ENCODE measurements around the gene HSPA14.
"Not testable (repeated sequence)": the region's sequence is repeated elsewhere in the genome, so short reads cannot be mapped to it uniquely, and the experiment has no call there.

Gene HSPA14

GRCh38 chr10:14837757-14838581 is at the start of gene HSPA14, which contains the start of the genes CDNF and MSANTD7:
Gene HSPA14 (plus strand): TSS chr10:14838306. CDS start chr10:14838403, 97 bp downstream.
Gene CDNF (minus strand): TSS chr10:14838037. CDS start chr10:14837946, 91 bp downstream.
Gene MSANTD7 (plus strand): TSS chr10:14838306. CDS start chr10:14842285, 3,979 bp downstream.
- peak; percentile 96 for DNase-seq (ENCODE audit: low read depth, low spot score)

GRCh38 chr10:14798636-14799035 is 39.5 kb upstream of the HSPA14 start:
- DNase-seq (ENCODE audit: low read depth, low spot score): no peak

GRCh38 chr10:14800397-14800796 is 37.7 kb upstream of the HSPA14 start:
- DNase-seq (ENCODE audit: low read depth, low spot score): no peak

DNA sequence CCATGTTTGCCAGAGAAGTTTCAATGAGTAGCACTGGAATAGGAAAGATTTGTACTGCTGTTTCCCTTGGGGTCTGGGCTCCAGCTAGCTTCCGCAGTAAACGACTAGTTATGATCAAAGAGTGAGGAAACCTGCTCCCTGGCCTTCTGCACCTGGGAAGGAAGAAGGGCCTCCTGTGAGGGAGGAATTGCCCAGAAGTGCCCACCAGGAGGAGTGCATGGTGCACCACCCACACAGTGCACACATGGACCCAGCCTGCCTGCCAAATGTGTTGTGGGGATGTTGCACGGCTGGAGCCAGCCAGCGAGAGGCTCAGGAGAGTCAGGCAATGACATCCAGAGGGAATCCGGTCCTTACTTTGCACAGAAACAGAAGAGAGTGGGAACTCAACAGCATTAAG is 36.4 kb upstream of the HSPA14 start:
- DNase-seq (ENCODE audit: low read depth, low spot score): no peak

DNA sequence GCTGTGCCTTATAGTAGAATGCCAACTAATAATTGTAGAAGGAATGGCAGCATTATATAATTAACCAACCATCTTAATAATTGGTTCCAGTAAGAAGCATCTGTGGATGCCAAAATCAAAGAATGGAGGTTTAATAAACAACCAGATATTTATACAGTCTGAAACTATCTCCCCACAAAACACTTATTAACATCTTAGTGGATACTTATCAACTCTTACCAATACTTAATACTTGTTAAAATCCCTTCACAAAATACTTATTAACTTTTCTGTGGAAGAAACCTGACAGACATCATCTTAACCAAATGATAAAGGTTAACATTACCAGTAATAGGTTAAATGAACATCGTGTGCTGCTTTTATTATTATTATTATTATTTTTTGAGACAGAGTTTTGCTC is 34.3 kb upstream of the HSPA14 start:
- no peak for DNase-seq (ENCODE audit: low read depth, low spot score)

GRCh38 chr10:14806318-14806717 is 31.8 kb upstream of the HSPA14 start:
- no peak for DNase-seq (ENCODE audit: low read depth, low spot score)

- no peak for DNase-seq (ENCODE audit: low read depth, low spot score)
These were observed 26.8 kb upstream of the HSPA14 start for GRCh38 chr10:14810969-14811953.

- DNase-seq (ENCODE audit: low read depth, low spot score): no peak
These were observed 25.8 kb upstream of the HSPA14 start for GRCh38 chr10:14812271-14812670.

DNA sequence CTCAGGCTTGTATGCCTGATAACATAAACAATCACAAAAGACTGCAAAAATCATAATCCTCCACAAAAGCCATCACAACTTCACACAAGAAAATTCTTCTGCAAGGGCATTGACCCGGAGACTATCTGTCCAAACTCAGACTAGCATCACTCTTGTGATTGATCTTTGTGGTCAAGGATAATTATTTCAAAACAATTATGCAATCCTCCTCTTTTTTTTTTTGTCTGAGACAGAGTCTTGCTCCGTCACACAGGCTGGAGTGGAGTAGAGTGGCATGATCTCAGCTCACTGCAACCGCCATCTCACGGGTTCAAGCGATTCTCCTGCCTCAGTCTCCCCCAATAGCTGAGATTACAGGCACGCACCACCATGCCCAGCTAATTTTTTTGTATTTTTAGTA is 22.4 kb upstream of the HSPA14 start:
- no peak for DNase-seq (ENCODE audit: low read depth, low spot score)

DNA sequence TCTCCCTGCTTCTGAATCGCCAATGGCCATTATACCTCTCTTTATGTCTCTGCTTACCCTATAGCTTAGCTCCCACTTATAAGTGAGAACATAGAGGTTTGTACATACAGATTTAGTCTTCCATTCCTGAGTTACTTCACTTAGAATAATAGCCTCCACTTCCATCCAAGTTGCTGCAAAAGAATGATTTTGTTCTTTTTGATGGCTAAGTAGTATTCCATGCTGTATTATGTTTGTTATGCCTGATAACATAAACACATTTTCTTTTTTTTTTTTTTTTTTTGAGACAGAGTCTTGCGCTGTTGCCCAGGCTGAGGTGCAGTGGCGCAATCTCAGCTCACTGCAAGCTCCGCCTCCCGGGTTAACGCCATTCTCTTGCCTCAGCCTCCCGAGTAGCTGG is 21.4 kb upstream of the HSPA14 start:
- DNase-seq (ENCODE audit: low read depth, low spot score): not testable (repeated sequence)

DNA sequence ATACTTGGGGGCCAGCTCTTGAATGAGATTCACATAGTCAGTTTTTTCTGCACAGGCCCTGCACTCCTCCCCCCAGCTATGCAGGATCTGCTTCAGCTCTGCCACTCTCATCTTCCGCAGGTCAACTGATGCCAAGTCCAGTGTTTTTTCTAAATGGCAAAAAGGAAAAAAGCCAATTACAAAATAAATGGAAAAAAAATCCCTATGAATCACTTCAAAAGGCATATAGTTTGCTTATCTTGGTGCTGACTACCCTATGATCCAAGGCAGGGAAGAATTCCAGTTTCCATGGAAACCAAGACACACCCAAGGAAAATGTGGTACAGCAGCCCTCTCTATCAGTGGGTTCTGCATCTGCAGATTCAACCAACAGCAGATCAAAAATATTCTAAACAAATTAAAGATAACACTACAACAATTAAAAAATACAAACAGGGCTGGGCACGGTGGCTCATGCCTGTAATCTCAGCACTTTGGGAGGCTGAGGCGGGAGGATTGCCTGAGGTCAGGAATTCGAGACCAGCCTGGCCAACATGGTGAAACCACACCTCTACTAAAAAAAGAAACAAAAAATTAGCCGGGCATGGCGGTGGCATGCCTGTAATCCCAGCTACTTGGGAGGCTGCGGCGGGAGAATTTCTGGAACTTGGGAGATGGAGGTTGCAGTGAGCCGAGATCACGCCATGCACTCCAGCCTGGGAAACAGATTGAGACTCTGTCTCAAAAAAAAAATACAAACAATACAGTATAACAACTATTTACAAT is 17.9 kb upstream of the HSPA14 start:
- no peak for DNase-seq (ENCODE audit: low read depth, low spot score)

- DNase-seq (ENCODE audit: low read depth, low spot score): no peak
These were observed 17.3 kb upstream of the HSPA14 start for GRCh38 chr10:14820775-14821154.

DNA sequence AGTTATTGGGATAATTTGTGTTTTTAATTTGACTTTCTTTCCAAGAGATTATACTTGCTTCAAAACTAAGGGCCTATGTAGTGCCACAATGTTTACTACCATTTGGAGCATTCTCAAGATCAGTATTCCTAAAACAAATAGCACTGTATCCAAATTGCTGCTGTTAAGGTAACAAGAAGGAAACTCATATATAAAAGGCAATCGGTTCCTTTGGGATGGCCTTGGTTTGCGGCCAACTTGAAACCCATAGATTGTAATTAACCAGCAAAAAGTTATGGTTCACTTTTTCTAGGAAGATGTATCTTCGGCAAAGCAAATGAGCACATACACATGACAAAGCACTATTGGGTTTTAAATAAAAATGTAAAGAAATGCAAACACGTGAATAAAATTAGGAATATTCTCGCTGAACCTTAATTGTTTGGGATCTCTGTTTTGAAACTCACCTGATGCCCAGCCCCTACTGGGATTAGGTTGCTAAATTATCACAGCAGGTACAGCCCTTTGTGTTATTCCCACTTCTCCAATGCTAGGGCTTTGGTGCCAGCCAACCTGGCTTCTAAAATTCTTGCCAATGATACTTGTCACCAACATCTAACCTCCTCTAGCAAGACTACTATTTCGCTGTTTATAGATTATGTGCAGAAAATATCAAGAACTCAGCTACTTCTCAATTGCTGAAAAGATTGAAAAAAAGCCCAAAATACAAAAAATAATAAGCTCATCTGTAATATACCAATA is 16.3 kb upstream of the HSPA14 start:
- DNase-seq (ENCODE audit: low read depth, low spot score): no peak

DNA sequence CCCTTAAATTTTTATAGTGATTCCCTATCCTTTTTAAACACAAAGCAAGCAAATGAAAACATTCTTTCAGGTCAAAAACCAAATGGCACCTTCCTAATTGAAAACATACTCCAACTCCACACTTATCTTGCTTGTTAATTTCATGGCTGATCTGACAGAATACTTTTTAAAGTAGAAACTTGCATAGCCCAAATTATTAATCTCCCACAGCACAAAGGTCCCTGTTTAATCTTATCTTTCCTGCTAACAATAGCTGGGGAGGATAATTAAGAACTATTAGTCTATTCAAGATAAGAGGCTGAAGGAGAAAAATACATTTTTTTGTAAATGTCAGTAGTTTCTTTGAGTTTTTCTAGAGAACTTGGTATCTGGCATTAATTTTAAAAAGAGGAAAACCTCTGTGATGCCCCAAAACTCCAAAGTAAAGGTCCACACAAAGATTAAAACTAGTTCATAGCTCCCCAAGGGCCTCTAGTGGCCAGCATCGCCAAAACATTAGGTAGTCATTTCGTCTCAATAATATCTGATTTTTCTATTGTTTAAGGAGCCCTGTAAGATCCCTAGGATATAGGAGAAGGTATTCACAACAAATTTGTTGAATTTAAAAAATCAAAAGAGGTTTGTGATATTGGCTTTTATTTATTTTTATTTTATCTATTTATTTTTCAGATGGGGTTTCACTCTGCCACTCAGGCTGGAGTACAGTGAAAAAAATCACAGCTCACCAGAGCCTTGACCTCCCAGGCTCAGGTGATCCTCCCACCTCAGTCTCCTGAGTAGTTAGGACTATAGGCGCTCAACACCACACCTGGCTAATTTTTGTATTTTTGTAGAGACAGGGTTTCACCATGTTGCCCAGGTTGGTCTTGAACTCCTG is 15.0 kb upstream of the HSPA14 start:
- DNase-seq (ENCODE audit: low read depth, low spot score): no peak

GRCh38 chr10:14823966-14824365 is 14.1 kb upstream of the HSPA14 start:
- no peak for DNase-seq (ENCODE audit: low read depth, low spot score)

DNA sequence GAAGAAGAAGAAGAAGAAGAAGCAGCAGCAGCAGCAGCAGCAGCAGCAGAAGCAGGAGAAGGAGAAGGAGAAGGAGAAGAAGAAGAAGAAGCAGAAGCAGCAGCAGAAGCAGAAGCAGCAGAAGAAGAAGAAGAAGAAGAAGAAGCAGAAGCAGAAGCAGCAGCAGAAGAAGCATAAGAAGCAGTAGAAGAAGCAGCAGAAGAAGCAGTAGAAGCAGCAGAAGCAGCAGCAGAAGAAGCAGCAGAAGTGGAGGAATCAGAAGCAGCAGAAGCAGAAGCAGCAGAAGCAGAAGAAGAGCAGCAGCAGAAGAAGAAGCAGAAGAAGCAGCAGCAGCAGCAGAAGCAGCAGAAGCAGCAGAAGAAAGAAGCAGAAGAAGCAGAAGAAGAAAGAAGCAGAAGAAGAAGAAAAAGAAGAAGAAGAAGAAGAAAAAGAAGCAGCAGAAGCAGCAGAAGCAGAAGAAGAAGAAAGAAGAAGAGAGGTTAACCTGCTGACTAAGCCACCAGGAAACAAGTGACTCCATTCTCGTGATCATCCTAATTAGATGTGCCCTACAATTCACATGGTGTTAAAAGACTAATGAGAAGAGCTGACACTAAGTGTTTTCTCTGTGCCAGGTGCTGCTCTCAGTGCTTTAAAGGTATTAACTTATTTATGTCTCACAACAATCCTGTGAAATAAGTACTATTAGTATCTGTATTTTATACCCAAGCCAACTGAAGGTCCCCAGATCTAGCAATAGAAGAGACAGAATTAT is 11.9 kb upstream of the HSPA14 start:
- no peak for DNase-seq (ENCODE audit: low read depth, low spot score)

DNA sequence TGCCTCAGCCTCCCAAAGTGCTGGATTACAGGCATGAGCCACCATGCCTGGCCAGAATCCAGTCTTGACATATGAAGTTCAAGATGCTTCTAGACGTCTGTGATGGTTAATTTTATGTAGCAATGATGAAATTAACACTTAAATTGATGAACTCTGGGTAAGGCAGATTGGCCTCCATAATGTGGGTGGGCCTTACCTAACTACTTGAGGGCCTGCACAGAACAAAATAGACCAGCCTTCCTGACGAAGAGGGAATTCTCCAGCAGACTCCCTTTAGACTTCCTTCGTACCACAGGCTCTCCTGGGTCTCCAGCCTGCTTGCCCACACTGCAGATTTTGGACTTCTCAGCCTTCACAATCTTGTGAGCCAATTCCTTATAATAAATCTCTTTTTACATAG is 5.0 kb upstream of the HSPA14 start:
- DNase-seq (ENCODE audit: low read depth, low spot score): no peak

- no peak for DNase-seq (ENCODE audit: low read depth, low spot score)
These were observed 1.9 kb upstream of the HSPA14 start for GRCh38 chr10:14836208-14836607.
